Transverse colon (tissue), 4 donors: ENCODE data around the gene NLGN1.

Experiments used
- CTCF ChIP-seq, 5 experiments: fragments of 200-600 bp in 3 of 5; fragments of 450-650 bp in 2 of 5; sonication (generic) in 3 of 5; IDR thresholded peaks; 1 replicate in 2 of 5; 2 replicates in 3 of 5; pipeline ENCODE4 v1.5.1; 2016 to 2017; ENCODE audit warnings: antibody characterized with exemption in 5 of 5, inconsistent platforms in 3 of 5, mild to moderate bottlenecking in 2 of 5, moderate library complexity in 1 of 5
- EP300 ChIP-seq: sonication (generic); formaldehyde crosslinking; IDR thresholded peaks from one replicate; pipeline ENCODE4 v1.6.1; 2017; ENCODE audit warnings: antibody characterized with exemption, low read depth
- POLR2AphosphoS5 ChIP-seq, 3 donors: sonication (generic); formaldehyde crosslinking; IDR thresholded peaks; one replicate each; pipeline ENCODE4 v1.6.1; 2016; ENCODE audit warnings: antibody characterized with exemption in 3 of 3

GRCh38 chr3:174035328-174035886 is 637.9 kb downstream of the NLGN1 start:
- TF ChIP-seq CTCF (IDR thresholded peaks at IDR 0.05) (no peak), EP300 (no peak), POLR2AphosphoS5 (IDR thresholded peaks at IDR 0.05) (no peak)
